Esophagus muscularis mucosa (tissue), 4 donors: ENCODE measurements around the gene B3GAT2.

Experiments used
- EP300 ChIP-seq: sonication (generic); formaldehyde crosslinking; IDR thresholded peaks from one replicate; pipeline ENCODE4 v1.6.1; 2017; ENCODE audit warnings: antibody characterized with exemption
- POLR2A ChIP-seq: fragments of 450-650 bp; IDR thresholded peaks from one replicate; pipeline ENCODE4 v1.6.1; 2017; ENCODE audit warnings: antibody characterized with exemption, moderate library complexity, mild to moderate bottlenecking, low read depth
- POLR2AphosphoS5 ChIP-seq, 2 donors: sonication (generic); formaldehyde crosslinking; IDR thresholded peaks; one replicate each; pipeline ENCODE4 v1.6.1; 2017; ENCODE audit warnings: antibody characterized with exemption in 2 of 2
- TF ChIP-seq, protein P1 (sequence below), 3 experiments: fragments of 200-600 bp in 2 of 3; fragments of 450-650 bp in 1 of 3; sonication (generic) in 2 of 3; IDR thresholded peaks; one replicate each; pipeline ENCODE4 v1.5.1; 2017 to 2019; ENCODE audit warnings: antibody characterized with exemption in 3 of 3, mild to moderate bottlenecking in 2 of 3, moderate library complexity in 1 of 3

DNA sequence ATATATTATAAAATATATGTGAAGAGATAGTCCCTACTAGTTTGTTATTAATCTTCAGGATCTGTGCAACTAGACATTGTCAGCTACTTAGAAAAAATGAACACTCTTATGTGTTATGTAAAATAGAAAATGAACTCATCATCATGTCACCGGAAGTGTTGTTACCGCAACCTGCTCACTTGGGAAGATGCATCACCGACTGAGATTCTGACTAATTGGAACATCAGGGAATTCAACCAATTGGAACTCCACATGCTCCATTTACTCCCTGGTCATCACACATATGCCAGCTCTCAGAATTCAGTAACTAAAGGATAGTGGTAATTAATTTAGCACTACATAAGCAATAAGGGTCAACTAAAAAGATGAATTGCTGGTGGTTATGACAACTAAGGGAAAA is 16.7 kb upstream of the B3GAT2 start:
- TF ChIP-seq EP300 (no peak), POLR2A (no peak), POLR2AphosphoS5 (IDR thresholded peaks at IDR 0.05) (no peak)
- TF ChIP-seq, protein P1, sequence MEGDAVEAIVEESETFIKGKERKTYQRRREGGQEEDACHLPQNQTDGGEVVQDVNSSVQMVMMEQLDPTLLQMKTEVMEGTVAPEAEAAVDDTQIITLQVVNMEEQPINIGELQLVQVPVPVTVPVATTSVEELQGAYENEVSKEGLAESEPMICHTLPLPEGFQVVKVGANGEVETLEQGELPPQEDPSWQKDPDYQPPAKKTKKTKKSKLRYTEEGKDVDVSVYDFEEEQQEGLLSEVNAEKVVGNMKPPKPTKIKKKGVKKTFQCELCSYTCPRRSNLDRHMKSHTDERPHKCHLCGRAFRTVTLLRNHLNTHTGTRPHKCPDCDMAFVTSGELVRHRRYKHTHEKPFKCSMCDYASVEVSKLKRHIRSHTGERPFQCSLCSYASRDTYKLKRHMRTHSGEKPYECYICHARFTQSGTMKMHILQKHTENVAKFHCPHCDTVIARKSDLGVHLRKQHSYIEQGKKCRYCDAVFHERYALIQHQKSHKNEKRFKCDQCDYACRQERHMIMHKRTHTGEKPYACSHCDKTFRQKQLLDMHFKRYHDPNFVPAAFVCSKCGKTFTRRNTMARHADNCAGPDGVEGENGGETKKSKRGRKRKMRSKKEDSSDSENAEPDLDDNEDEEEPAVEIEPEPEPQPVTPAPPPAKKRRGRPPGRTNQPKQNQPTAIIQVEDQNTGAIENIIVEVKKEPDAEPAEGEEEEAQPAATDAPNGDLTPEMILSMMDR (IDR thresholded peaks at IDR 0.05), result no peak
